HG03342 (cell line): Measurements from ENCODE around the gene NOG.

Source experiments
- ATAC-seq: cut with Tn5 transposase; IDR thresholded peaks from one replicate; pipeline ENCODE4 v1.9.1; 2021; ENCODE audit warnings: mild to moderate bottlenecking, moderate library complexity; ENCODE audit not compliant: unreplicated experiment

The NOG gene

DNA sequence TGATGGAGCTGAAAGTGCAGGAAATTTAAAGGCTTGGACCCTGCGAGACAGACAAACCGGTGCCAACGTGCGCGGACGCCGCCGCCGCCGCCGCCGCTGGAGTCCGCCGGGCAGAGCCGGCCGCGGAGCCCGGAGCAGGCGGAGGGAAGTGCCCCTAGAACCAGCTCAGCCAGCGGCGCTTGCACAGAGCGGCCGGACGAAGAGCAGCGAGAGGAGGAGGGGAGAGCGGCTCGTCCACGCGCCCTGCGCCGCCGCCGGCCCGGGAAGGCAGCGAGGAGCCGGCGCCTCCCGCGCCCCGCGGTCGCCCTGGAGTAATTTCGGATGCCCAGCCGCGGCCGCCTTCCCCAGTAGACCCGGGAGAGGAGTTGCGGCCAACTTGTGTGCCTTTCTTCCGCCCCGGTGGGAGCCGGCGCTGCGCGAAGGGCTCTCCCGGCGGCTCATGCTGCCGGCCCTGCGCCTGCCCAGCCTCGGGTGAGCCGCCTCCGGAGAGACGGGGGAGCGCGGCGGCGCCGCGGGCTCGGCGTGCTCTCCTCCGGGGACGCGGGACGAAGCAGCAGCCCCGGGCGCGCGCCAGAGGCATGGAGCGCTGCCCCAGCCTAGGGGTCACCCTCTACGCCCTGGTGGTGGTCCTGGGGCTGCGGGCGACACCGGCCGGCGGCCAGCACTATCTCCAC is at the start of gene NOG:
Gene NOG, plus strand, starts transcription at position 54 of the 674 bp plus-strand sequence. Its CDS starts 525 bp downstream, at position 579.
- ATAC-seq: no peak

DNA sequence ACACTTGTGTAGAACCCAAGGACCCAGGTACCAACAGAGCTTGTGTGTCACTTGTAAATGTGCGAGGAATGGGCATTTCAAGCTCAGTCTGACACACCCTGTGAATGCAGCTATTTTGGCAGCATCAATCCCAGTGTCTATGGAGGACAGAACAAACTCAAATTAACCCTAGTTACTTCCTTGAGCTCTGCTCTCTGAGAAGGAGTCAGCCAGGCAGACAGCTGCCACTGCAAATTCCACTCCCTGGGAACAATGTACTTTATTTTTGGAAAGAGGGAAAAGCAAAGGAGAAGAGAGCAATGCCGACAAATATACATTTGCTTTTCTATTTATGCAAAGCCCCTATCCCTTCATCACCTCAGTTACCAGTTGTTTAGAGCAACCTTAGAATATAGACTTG is 48.4 kb upstream of the NOG start:
- no peak for ATAC-seq

- no peak for ATAC-seq
Observed at GRCh38 chr17:56545930-56546329, 47.6 kb upstream of the NOG start.

GRCh38 chr17:56548661-56549060 is 44.8 kb upstream of the NOG start:
- no peak for ATAC-seq

DNA sequence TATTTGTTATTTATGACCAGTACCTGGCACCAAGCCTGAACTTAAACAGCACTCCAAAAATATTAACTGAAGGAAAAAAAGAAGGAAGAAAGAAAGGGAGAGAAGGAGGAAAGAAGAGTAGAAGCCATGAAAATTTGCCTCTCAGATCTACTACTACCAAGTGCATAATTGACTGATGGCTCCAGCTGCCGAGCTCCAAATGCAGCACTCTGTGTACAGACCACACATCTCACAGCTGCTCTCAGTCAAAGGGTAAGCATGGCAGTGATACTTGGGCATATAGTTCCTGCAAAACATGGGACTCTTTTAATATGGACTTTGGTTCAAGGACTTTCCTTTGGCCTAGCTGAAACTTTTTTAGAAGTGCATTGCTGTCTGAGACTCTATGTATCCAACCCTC is 44.0 kb upstream of the NOG start:
- ATAC-seq: no peak

DNA sequence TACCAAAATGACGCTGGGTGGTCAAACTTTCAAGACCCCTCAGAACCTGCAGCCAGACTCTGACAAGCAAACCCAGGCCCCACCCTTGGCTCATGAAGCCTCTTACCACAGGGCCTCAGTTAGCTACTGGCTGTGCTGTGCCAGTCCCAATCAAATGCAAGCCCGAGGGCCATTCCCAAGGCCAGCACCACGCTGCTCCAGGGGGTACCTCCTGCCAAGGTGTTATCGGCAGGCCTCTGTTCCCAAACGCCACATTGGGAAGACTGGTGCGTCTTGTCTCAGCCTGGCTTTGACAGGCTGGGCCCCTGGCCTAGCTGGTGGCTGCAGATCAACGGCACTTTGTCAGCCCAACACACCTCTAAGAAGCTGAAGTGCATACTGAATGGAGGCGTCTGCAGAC is 35.8 kb upstream of the NOG start:
- ATAC-seq: no peak

- ATAC-seq: no peak
Observed at GRCh38 chr17:56558088-56558487, 35.4 kb upstream of the NOG start.

- ATAC-seq: no peak
Observed at GRCh38 chr17:56570199-56570598, 23.3 kb upstream of the NOG start.

DNA sequence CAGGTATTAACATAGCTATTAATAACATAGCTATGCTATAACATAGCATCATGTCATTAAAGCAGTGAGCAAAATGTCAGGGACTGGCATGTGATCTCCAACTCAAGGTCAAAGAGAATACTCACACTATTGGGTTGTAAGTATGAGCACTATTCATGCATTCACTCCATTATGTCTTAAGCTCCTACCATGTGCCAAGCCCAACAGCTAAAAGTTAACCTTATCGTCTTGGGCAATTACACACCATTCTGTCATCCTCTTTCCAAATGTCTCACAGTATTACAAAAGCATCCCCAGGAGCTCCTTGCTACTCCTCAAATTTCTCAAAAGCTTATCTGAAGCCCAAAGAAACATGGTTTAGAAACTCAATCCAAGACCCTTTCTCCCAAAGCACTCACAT is 22.0 kb upstream of the NOG start:
- no peak for ATAC-seq

DNA sequence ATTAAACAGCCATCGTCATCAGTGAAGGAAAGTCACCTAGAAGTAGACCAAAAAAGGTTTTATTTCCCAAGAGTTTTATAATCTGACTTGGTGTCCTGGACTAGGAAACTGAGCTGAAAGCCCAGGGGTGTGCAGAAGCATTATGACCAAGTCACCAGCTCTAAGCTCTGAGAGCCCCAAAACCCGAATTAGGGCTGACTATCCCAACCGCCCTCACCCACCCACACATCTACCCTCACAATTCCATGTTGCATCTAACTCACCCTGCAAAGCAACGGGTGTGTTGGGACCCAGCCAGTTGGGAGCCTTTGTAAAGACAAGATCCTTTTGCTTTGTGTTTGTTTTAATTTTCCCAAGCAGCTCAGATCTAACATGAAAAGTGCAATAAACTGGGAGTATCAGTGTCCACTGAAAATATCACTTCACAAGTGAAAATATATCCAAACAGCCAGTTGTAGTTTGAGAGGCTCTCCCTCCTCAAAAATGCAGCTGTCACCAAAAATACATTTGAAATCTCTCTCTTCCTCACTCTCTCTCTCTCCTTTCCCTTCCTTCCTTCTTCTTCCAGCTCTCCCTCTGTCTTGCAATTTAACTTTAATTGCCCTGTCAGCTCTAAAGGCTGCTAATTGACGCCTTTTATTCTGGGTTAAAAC is 16.2 kb upstream of the NOG start:
- ATAC-seq: no peak

- no peak for ATAC-seq
Observed at GRCh38 chr17:56577843-56578204, 15.7 kb upstream of the NOG start.

DNA sequence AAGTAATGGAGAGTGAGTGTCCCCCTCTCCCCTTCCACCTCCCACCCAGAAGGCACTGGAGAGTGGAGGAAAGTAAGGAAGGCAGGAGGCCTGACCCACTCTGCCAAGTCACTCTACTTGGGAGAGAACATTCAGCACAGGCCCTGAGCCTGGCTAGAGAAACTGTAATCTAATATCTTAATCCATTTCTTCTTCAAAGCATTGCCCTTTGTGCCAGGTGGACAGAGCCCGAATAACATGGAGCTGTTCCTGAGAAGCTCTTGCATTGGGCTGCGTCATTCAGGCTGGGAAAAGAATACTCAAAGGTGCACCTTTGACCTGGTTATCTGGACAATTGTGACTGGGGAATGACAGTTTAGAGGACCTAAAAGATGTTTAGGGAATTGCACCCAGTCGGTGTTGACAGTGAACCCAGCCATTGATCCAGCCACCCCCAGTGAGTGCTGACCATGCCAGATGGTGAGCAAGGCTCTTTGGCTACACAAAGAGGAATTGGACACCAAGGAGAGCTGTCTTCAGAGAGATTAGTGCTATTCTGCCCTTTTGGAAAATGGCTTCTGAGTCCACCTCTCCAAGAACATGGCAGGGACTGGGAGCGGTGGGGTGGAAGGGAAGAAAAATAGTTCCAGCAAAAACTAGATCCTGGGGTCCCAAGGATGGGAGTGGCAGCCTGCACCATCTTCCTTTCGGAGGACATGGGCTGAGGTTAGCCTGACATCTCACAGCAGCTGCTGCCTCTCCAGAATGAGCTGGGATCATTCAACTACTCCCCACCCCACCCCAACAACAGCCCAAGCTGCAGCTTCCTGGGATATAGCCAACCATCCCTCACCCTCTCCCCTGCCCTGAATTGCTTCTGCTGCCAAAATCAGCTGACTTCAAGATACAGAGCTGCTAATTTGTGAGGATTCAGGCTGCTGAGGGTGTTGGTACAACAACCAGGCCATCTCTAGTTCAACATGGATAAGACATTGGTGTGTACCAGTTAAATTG is 11.6 kb upstream of the NOG start:
- no peak for ATAC-seq

DNA sequence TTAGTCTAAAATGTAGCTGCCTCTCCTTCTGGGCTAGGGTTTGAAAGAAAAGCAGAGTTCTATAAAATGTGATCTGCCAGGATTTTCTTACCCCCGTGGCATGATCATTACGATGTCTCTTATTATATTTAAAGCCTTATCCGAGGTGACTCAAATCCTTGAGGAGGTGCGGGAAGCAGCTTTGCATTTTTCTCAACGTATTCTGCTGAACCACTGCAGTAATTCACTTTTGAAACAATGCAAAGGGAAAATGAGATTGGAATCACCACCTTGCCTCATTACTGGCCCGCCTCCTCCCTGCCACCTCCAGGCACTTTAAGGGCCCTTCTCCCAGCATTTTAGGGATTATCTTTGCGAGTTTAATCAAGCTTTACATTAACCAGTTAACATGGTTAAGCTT is 9.7 kb upstream of the NOG start:
- ATAC-seq: no peak

- no peak for ATAC-seq
Observed at GRCh38 chr17:56587298-56587697, 6.2 kb upstream of the NOG start.

DNA sequence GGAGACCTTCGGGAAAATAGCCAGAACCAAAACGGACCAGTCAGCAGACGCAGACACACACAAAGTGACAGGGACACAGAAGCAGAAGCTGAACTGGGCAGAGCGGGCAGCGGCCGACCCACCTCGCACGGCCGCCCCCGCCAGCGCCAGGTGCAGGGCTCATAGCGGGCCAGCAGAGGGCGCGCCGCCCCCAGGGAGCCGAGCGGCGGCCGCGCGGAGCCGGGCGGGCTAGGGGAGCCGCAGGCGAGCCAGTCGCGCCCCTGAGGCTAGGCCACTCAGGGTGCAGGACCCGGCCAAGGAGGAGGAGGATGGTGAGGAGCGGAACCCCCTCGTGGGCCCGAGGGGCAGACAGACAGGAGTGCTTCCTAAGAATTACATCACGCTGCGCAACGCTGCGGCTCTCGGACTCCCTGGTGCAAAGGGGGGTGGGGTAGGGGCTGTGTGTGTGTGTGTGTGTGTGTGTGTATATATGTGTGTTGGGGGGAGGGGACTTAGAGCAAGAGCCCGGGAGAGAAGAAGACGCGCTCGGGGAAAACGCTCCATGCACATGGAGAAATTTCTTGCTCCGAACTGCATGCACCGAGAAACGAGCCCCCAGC is 913 bp upstream of the NOG start:
- ATAC-seq: peak; percentile 68

GRCh38 chr17:56593086-56593645 is 333 bp upstream of the NOG start:
- ATAC-seq: no peak

DNA sequence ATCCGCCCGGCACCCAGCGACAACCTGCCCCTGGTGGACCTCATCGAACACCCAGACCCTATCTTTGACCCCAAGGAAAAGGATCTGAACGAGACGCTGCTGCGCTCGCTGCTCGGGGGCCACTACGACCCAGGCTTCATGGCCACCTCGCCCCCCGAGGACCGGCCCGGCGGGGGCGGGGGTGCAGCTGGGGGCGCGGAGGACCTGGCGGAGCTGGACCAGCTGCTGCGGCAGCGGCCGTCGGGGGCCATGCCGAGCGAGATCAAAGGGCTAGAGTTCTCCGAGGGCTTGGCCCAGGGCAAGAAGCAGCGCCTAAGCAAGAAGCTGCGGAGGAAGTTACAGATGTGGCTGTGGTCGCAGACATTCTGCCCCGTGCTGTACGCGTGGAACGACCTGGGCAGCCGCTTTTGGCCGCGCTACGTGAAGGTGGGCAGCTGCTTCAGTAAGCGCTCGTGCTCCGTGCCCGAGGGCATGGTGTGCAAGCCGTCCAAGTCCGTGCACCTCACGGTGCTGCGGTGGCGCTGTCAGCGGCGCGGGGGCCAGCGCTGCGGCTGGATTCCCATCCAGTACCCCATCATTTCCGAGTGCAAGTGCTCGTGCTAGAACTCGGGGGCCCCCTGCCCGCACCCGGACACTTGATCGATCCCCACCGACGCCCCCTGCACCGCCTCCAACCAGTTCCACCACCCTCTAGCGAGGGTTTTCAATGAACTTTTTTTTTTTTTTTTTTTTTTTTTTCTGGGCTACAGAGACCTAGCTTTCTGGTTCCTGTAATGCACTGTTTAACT is 1.0 kb downstream of the NOG start:
- ATAC-seq: no peak

- ATAC-seq: no peak
Observed at GRCh38 chr17:56595108-56595418, 1.6 kb downstream of the NOG start.

DNA sequence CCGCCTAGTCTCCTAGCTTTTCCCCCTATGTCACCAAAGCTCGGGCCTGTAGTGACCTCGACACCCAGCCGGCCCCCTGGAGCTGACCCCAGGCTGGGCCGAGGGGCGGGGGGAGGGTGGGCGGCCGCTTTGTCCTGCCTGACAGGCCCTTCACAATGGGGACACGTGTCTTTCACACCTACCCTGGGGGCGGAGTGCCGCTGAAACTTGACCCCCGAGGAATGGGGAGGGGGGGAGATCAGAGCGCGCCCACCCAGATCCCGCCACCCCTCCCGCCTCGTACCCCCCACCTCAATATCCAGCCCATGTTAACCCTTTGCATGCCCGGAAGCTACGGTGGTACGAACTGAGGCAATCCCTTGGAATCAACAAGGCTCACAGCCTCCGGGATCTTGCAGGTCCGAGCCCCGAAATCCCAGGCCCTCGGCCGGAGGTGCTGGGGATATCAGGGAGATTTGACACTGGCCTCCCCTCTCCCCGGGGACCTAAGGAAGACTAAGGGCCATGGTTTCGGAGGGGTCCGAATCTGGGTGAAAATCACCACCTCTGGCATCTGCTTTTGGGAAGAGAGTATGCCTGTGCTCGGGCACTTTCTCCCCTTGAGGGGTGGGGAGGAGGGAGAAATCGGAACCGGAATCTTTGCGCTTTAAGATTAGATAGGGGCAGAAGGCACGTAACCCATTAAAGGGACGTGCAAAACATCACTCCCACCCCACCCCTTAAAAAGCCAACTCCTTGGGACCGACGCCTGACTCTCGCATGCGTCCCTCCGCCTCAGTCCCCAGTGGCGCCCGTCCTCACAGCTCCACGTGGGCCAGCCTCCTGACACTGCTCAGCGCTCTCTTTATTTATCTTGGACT is 2.6 kb downstream of the NOG start:
- no peak for ATAC-seq
